BLaER1 treated with 17β-estradiol and CSF1 and Interleukin-3, amounts not matched to agents 10 nM and 100 nM (cell line): ENCODE measurements around the gene TNRC6C.

Source experiments
- H3K27ac ChIP-seq, 11 experiments: shearing (Covaris generic); formaldehyde crosslinking; 2 replicates each; pipeline ENCODE4 v1.8.1; 2022
- H3K27me3 ChIP-seq, 11 experiments: shearing (Covaris generic); formaldehyde crosslinking; 2 replicates each; pipeline ENCODE4 v1.8.1; 2022
- H3K36me3 ChIP-seq, 11 experiments: shearing (Covaris generic); formaldehyde crosslinking; 2 replicates each; pipeline ENCODE4 v1.8.1; 2022
- H3K4me1 ChIP-seq, 10 experiments: shearing (Covaris generic); formaldehyde crosslinking; 2 replicates each; pipeline ENCODE4 v1.8.1; 2022
- H3K4me2 ChIP-seq, 11 experiments: shearing (Covaris generic); formaldehyde crosslinking; 2 replicates each; pipeline ENCODE4 v1.8.1; 2022
- H3K4me3 ChIP-seq, 10 experiments: shearing (Covaris generic); formaldehyde crosslinking; 2 replicates each; pipeline ENCODE4 v1.8.1; 2022
- H3K9ac ChIP-seq, 11 experiments: shearing (Covaris generic); formaldehyde crosslinking; 2 replicates each; pipeline ENCODE4 v1.8.1; 2022
- H3K9me3 ChIP-seq, 11 experiments: shearing (Covaris generic); formaldehyde crosslinking; replicated peaks in 1 of 11; 2 replicates each; pipeline ENCODE4 v1.8.1; 2022
- H4K20me1 ChIP-seq, 11 experiments: shearing (Covaris generic); formaldehyde crosslinking; 2 replicates each; pipeline ENCODE4 v1.8.1; 2022
- Cebpa-rat ChIP-seq, 11 experiments: shearing (Covaris generic); IDR thresholded peaks; 2 replicates each; pipeline ENCODE4 v1.8.1; 2022

Gene TNRC6C

DNA sequence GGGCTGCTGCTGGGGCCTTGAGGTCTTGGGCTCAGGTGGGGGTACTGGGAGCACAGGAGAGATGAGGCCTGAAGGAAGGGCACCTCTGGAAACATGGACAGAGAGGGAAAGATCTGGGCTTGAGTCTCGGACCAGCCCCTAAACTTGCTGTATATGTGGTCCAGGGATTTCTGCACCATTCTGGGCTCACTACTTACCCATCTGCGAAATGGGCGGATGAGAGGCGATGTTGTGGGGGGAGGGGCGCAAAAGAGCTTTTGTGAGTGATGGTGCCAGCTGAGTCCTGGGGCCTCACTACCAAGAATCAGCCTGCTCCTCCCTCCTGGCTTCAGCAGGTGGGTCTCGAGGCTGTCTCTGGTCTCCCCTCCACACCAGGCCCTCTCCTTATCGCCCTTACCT lies 188.0 kb downstream of the TNRC6C start:
- peaks cover 0 to 28% (median 0%) of the 10 kb centered on the region in 11 experiments; a peak in 4 of 22 replicates for H4K20me1 ChIP-seq
- peak overlapping the region in 1 of 11 experiments; percentile 1; a peak in 1 of 22 replicates for H3K27ac ChIP-seq
- peak overlapping the region in 1 of 11 experiments; percentile 11; a peak in 1 of 22 replicates for H3K9ac ChIP-seq
- peak overlapping the region in 5 of 11 experiments; percentile 2 to 92 (median 55); a peak in 2 of 22 replicates for H3K4me2 ChIP-seq
- H3K36me3 ChIP-seq, result peaks cover 0 to 14% (median 0%) of the 10 kb centered on the region in 11 experiments; a peak in 9 of 22 replicates
- H3K4me1 ChIP-seq, result peaks cover 37 to 82% (median 49%) of the 10 kb centered on the region in 10 experiments
- no peaks in the 10 kb centered on the region for H3K27me3 ChIP-seq
- no peak overlapping the region for H3K4me3 ChIP-seq
- H3K9me3 ChIP-seq, result no peaks in the 10 kb centered on the region
- TF ChIP-seq Cebpa-rat (IDR thresholded peaks at IDR 0.05), result no peak

DNA sequence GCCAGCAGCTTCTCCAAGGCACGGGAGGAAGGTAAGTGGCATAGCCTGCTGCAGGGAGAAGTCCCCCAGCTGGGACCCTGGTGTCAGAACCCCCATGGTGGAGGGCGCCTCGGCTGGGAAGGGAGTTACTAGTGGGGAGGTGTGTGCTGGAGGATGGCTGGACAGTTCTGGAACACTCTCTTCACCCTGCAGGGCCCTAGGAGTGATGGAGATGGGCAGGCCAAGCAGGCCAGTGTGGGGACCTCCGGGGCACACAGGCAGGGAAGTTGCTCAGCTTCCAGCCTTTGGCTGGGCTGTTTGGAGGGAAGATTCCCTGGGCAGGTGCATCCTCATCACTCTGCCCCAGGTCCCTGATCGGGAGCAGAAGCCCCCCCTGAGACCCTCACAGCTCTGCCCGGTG lies 188.4 kb downstream of the TNRC6C start:
- Histone ChIP-seq H4K20me1 (peaks cover 0 to 24% (median 0%) of the 10 kb centered on the region in 11 experiments; a peak in 3 of 22 replicates), H3K27ac (no peak overlapping the region), H3K4me3 (no peak overlapping the region), H3K36me3 (peaks cover 0 to 10% (median 0%) of the 10 kb centered on the region in 11 experiments; a peak in 9 of 22 replicates), H3K4me2 (peak overlapping the region; percentile 2 to 57 (median 28); a peak in 15 of 22 replicates), H3K4me1 (peaks cover 33 to 82% (median 45%) of the 10 kb centered on the region in 10 experiments), H3K27me3 (no peaks in the 10 kb centered on the region), H3K9me3 (no peaks in the 10 kb centered on the region), H3K9ac (peak overlapping the region in 5 of 11 experiments; percentile 4 to 47 (median 11); a peak in 5 of 22 replicates)
- no peak for TF ChIP-seq Cebpa-rat (IDR thresholded peaks at IDR 0.05)

DNA sequence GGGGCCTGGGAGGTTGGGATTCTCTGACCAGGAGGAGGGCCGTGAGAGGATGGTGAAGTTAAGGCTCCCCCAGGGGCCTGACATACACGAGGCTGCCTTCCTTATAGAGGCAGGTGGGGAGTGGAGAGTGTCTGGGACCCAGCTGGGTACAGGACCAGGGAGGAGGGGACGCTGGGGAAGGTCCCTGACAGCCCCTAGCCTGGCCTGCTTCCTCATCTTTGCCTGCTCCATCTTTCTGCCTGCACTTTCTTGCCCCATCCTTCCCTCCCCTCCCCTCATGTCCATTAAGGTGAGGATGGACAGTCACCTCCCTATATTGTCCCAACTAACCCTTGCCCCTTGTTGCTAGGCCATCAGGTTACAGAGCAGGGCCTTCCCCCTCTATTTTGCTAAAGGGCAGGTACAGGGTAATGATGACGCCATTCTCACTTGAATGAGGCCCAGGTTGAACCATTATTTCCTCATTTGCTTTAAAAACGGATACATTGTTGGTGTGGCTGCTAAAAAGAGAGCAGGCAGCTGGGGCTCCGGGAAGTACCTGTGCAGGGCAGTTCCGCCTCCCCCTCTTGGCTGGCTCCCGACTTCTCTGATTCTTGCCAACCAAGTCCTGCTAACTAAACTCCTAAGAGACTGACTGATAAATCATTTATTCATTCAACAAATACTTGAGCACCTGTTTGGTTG lies 189.0 kb downstream of the TNRC6C start:
- peak overlapping the region; percentile 2 to 57 (median 28); a peak in 18 of 22 replicates for H3K4me2 ChIP-seq
- peaks cover 0 to 4% (median 0%) of the 10 kb centered on the region in 11 experiments; a peak in 5 of 22 replicates for H3K36me3 ChIP-seq
- no peak overlapping the region for H3K27ac ChIP-seq
- no peaks in the 10 kb centered on the region for H3K27me3 ChIP-seq
- H3K4me1 ChIP-seq, result peaks cover 28 to 82% (median 39%) of the 10 kb centered on the region in 10 experiments; a peak in 19 of 20 replicates
- no peak for TF ChIP-seq Cebpa-rat (IDR thresholded peaks at IDR 0.05)
- peaks cover 0 to 19% (median 0%) of the 10 kb centered on the region in 11 experiments; a peak in 3 of 22 replicates for H4K20me1 ChIP-seq
- peak overlapping the region in 5 of 11 experiments; percentile 4 to 47 (median 11); a peak in 5 of 22 replicates for H3K9ac ChIP-seq
- H3K9me3 ChIP-seq, result no peaks in the 10 kb centered on the region
- H3K4me3 ChIP-seq, result no peak overlapping the region

DNA sequence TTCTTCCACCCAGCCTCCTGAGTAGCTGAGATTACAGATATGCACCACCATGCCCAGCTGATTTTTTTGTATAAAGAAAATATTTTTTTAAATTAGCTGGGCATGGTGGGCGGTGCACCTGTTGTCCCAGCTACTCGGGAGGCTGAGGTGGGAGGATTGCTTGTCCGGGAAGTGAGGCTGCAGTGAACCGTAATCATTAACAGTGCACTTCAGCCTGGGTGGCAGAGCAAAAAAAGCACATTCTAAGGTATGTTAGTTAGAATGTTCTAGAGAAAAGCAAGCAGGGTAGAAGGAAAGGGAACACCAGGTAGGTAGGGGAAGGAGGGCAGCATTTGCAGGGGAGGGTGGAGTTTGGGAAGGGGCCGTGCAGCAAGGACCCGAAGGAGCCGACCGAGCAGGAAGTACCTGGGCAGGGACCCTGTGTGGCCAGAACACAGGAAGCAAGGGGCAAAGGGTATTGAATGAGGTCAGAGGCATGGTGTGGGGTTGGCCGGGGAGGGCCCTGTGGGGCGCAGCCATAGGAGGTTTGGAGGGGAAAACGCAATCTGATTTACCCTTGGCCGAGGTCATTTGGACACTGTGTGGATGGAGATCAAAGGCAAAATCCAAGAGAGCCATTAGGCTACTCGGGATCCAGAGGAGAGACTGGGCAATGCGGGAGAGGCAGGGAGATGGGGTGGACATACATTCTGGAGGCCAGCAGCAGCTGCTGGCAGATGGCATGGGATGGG lies 189.9 kb downstream of the TNRC6C start:
- Histone ChIP-seq H3K36me3 (no peaks in the 10 kb centered on the region), H3K4me2 (peak overlapping the region in 3 of 11 experiments; percentile 11 to 57 (median 43); a peak in 5 of 22 replicates), H3K9me3 (no peaks in the 10 kb centered on the region), H4K20me1 (peaks cover 0 to 11% (median 0%) of the 10 kb centered on the region in 11 experiments; a peak in 3 of 22 replicates), H3K27me3 (no peaks in the 10 kb centered on the region), H3K27ac (no peak overlapping the region), H3K4me1 (peaks cover 33 to 82% (median 43%) of the 10 kb centered on the region in 10 experiments; a peak in 19 of 20 replicates), H3K9ac (no peak overlapping the region), H3K4me3 (no peak overlapping the region)
- no peak for TF ChIP-seq Cebpa-rat (IDR thresholded peaks at IDR 0.05)

DNA sequence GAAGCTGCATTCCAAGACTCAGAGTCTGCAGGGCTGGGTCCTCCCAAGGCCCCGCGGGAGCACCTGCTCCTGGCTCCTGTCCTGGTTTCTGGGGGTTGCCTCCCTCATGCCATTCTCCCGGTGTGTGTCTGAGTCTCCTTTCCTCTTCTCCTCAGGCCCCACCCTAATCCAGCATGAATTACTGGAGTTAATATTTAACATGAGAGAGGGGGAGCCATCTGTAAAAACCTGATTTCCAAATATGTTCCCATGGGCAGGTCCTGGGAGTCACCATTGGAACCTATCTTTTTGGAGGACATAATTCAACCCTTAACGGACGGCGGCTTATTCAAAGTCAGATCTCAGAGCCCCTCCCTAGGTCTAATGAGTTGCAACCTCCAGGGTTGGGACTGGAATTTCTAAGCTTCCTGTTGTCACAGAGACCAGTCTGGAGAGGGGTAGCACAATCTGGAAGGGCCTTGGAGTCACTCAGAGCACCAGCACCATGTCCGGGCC lies 193.1 kb downstream of the TNRC6C start:
- Histone ChIP-seq H3K4me3 (no peak overlapping the region), H3K27me3 (no peaks in the 10 kb centered on the region), H4K20me1 (no peaks in the 10 kb centered on the region), H3K9ac (0 out of 22 replicates have a peak overlapping the region, but pooled peaks of 1 of the 11 experiments have one; percentile 7), H3K4me2 (peak overlapping the region in 3 of 11 experiments; percentile 35 to 80 (median 55); a peak in 5 of 22 replicates), H3K4me1 (peaks cover 35 to 81% (median 45%) of the 10 kb centered on the region in 10 experiments), H3K27ac (no peak overlapping the region), H3K36me3 (no peaks in the 10 kb centered on the region), H3K9me3 (no peaks in the 10 kb centered on the region)
- no peak for TF ChIP-seq Cebpa-rat (IDR thresholded peaks at IDR 0.05)

DNA sequence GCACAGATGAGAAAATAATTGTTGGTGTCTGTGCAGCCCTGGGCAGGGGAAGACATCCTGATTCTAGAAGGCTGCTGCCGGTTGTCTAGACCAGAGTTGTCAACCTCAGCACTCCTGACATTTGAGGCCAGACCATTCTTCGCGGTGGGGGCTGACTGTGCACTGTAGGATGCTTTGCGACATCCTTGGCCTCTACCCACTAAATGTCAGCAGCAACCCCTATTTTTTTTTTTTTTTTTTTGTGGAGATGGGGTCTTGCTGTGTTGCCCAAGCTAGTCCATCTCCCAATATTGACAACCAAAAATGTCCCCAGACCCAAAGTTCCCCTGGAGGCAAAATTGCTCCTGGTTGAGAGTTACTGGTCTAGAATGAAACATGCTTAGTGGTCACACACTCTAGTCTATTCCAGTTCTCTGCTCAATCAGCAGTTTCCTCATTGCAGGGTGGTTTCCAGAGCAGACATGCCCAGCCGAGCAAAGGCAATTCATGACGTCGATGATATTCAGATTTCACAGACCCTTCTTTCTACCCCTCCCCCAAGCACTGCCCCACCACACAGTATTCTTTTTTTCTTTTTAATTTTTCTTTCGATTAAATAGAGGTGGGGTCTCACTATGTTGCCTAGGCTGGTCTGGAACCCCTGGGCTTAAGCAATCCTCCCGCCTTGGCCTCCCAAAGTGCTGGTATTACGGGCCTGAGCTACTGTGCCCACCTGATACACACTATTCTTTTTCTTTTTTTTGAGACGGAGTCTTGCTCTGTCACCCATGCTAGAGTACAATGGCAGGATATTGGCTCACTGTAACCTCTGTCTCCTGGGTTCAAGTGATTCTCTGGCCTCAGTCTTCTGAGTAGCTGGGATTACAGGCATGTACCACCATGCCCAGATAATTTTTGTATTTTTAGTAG lies 196.7 kb downstream of the TNRC6C start:
- Histone ChIP-seq H3K4me1 (peaks cover 45 to 92% (median 63%) of the 10 kb centered on the region in 10 experiments), H3K9me3 (no peaks in the 10 kb centered on the region; a peak in 1 of 22 replicates), H3K27me3 (no peaks in the 10 kb centered on the region), H4K20me1 (no peaks in the 10 kb centered on the region), H3K4me3 (no peak overlapping the region), H3K36me3 (no peaks in the 10 kb centered on the region), H3K9ac (peak overlapping the region in 8 of 11 experiments; percentile 2 to 68 (median 37); a peak in 10 of 22 replicates), H3K27ac (peak overlapping the region; percentile 29 to 85 (median 70); a peak in 17 of 22 replicates), H3K4me2 (peak overlapping the region; percentile 27 to 87 (median 47); a peak in 21 of 22 replicates)
- peak in 2 of 11 experiments; percentile 18 to 23; a peak in 3 of 22 replicates for TF ChIP-seq Cebpa-rat (IDR thresholded peaks at IDR 0.05)
